Tibial artery (tissue), 4 donors: Measurements from ENCODE around the gene CHP2.

Experiments used
- DNase-seq, 2 donors: peaks; one replicate each; pipeline ENCODE4 v3.0.0-alpha.2; 2019
- H3K27ac ChIP-seq, 2 donors: fragments of 200-600 bp; sonication (generic) in 1 of 2; 1 replicate in 1 of 2; 2 replicates in 1 of 2; pipeline ENCODE4 v1.5.1; 2018 to 2019; ENCODE audit warnings: mild to moderate bottlenecking in 1 of 2
- H3K27me3 ChIP-seq, 2 donors: fragments of 200-600 bp; sonication (generic) in 1 of 2; one replicate each; pipeline versions ENCODE4 v1.5.1 to v1.6.0; 2016 to 2019
- H3K36me3 ChIP-seq, 3 donors: fragments of 200-600 bp; sonication (generic) in 2 of 3; one replicate each; pipeline ENCODE4 v1.5.1; 2016 to 2019; ENCODE audit warnings: mild to moderate bottlenecking in 2 of 3
- H3K4me1 ChIP-seq, 4 donors: fragments of 200-600 bp; sonication (generic) in 2 of 4; 1 replicate in 3 of 4; 2 replicates in 1 of 4; pipeline ENCODE4 v1.5.1; 2016 to 2019
- H3K4me3 ChIP-seq, 2 donors: fragments of 200-600 bp; sonication (generic) in 1 of 2; 1 replicate in 1 of 2; 2 replicates in 1 of 2; pipeline ENCODE4 v1.5.1; 2018 to 2019; ENCODE audit warnings: mild to moderate bottlenecking in 2 of 2
- H3K9me3 ChIP-seq, 3 donors: fragments of 200-600 bp; sonication (generic) in 1 of 3; one replicate each; pipeline ENCODE4 v1.5.1; 2016 to 2019
- intact Hi-C: fragments of 100-400 bp; cut with DNase I; formaldehyde crosslinking; loops from one replicate; pipeline ENCODE4 v1.15.0; 2023; ENCODE audit warnings: low total_unique reads
- TF ChIP-seq, protein P1 (sequence below), 2 experiments: fragments of 200-600 bp in 1 of 2; fragments of 450-650 bp in 1 of 2; IDR thresholded peaks; one replicate each; pipeline ENCODE4 v1.5.1; 2017 to 2019; ENCODE audit warnings: antibody characterized with exemption in 2 of 2, mild to moderate bottlenecking in 1 of 2, moderate library complexity in 1 of 2

Gene CHP2

DNA sequence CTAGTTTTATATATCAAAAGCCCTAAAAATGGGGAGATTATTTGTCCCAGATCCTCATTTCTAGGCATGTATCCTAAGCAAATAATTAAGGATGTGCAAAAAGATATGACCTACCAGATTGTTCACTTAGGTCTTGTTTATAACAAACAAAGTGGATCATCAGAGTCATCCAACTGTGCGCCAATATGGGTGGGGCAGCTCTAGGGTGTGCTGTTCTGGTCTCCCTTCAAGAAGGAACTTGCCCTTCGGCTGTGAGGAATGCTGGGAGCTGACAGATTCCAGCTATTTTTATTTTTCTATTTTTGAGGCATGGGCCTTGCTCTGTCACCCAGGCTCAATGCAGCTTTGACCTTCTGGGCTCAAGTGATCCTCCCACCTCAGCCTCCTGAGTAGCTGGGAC is 13.8 kb downstream of the CHP2 start:
- Histone ChIP-seq H3K4me1 (no peaks in the 10 kb centered on the region), H3K36me3 (no peaks in the 10 kb centered on the region), H3K4me3 (no peak overlapping the region), H3K9me3 (no peaks in the 10 kb centered on the region), H3K27me3 (no peaks in the 10 kb centered on the region), H3K27ac (no peak overlapping the region)
- TF ChIP-seq, protein P1, sequence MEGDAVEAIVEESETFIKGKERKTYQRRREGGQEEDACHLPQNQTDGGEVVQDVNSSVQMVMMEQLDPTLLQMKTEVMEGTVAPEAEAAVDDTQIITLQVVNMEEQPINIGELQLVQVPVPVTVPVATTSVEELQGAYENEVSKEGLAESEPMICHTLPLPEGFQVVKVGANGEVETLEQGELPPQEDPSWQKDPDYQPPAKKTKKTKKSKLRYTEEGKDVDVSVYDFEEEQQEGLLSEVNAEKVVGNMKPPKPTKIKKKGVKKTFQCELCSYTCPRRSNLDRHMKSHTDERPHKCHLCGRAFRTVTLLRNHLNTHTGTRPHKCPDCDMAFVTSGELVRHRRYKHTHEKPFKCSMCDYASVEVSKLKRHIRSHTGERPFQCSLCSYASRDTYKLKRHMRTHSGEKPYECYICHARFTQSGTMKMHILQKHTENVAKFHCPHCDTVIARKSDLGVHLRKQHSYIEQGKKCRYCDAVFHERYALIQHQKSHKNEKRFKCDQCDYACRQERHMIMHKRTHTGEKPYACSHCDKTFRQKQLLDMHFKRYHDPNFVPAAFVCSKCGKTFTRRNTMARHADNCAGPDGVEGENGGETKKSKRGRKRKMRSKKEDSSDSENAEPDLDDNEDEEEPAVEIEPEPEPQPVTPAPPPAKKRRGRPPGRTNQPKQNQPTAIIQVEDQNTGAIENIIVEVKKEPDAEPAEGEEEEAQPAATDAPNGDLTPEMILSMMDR (IDR thresholded peaks at IDR 0.05): no peak
- intact Hi-C loops: no loop called here
- DNase-seq: no peak

DNA sequence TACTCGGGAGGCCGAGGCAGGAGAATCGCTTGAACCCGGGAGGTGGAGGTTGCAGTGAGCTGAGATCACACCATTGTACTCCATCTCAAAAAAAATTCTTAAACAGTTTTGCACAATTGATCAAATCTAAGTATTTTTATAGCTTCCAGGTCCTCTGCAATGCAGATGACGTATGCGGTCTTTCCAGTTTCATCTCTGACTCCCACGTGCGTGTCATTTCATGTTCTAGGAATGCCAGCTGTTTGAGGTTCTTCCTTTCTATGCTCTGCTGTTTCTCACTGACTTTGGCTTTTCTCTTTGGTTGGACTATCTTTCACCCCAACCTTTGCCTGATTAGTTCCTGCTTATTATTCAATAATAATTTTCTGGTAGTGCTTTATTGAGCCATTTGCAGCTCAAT is 16.2 kb downstream of the CHP2 start:
- no peak overlapping the region for H3K27ac ChIP-seq
- no peaks in the 10 kb centered on the region for H3K9me3 ChIP-seq
- no peak for DNase-seq
- no peak overlapping the region for H3K4me3 ChIP-seq
- no peaks in the 10 kb centered on the region for H3K27me3 ChIP-seq
- H3K36me3 ChIP-seq: no peaks in the 10 kb centered on the region
- no peaks in the 10 kb centered on the region for H3K4me1 ChIP-seq
- TF ChIP-seq, protein P1 (IDR thresholded peaks at IDR 0.05): no peak
- intact Hi-C loops: no loop called here

DNA sequence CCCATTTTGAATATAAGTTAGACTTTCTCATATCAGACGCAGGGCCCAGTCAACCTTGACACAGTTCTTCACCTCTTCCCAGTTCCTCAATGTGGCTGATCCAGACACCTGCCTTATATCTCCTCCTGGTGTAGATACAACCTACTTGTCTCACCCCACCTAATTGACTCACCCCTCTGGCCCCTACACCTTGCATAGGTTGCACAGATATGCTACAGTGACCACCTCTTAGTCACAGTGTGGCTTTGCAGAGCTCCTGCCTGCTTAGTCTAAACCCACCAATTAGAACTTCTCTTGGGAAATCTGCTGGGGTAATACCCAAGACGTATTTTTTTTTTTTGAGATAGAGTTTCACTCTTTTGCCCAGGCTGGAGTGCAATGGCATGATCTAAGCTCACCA is 16.8 kb downstream of the CHP2 start:
- Histone ChIP-seq H3K4me1 (no peaks in the 10 kb centered on the region), H3K4me3 (no peak overlapping the region), H3K27me3 (no peaks in the 10 kb centered on the region), H3K36me3 (no peaks in the 10 kb centered on the region), H3K9me3 (no peaks in the 10 kb centered on the region), H3K27ac (no peak overlapping the region)
- TF ChIP-seq, protein P1 (IDR thresholded peaks at IDR 0.05): no peak
- DNase-seq: no peak
- intact Hi-C loops: no loop called here

DNA sequence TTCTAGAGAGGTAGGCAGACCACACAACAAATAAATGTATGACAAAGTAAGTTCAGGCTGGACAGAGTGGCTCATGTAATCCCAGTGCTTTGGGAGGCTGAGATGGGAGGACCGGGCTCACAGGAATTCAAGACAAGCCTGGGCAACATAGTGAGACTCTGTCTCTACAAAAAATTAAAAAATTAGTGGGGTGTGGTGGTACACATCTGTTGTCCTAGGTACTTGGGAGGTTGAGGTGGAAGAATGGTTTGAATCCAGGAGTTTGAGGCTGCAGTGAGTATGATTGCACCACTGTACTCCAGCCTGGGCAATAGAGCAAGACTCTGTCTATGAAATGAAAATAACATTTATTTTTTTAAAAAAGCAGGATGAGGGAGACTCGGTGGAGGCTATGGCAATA is 18.5 kb downstream of the CHP2 start:
- Histone ChIP-seq H3K4me1 (no peaks in the 10 kb centered on the region), H3K4me3 (no peak overlapping the region), H3K27ac (no peak overlapping the region), H3K36me3 (no peaks in the 10 kb centered on the region), H3K9me3 (no peaks in the 10 kb centered on the region), H3K27me3 (no peaks in the 10 kb centered on the region)
- TF ChIP-seq, protein P1 (IDR thresholded peaks at IDR 0.05): no peak
- intact Hi-C loops: no loop called here
- no peak for DNase-seq

DNA sequence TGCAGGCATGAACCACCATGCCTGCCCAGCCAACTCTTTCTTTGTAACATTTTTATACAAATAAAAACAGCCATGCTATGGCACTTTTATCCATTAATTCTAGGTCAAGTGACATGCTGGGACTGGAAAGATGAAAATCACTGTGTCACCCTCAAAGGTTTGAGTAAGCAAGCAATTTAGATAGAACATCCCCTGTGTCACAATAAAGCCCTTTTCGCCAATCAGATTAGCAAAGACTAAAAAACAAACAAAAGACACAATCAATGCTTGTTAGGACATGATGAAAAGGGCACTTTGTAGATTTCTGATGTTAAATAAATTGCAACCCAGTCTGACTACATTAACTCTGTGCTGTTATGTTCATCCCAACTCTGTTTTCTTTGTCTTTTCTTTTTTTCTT is 26.4 kb downstream of the CHP2 start:
- DNase-seq: no peak
- H3K27ac ChIP-seq: no peak overlapping the region
- TF ChIP-seq, protein P1 (IDR thresholded peaks at IDR 0.05): no peak

DNA sequence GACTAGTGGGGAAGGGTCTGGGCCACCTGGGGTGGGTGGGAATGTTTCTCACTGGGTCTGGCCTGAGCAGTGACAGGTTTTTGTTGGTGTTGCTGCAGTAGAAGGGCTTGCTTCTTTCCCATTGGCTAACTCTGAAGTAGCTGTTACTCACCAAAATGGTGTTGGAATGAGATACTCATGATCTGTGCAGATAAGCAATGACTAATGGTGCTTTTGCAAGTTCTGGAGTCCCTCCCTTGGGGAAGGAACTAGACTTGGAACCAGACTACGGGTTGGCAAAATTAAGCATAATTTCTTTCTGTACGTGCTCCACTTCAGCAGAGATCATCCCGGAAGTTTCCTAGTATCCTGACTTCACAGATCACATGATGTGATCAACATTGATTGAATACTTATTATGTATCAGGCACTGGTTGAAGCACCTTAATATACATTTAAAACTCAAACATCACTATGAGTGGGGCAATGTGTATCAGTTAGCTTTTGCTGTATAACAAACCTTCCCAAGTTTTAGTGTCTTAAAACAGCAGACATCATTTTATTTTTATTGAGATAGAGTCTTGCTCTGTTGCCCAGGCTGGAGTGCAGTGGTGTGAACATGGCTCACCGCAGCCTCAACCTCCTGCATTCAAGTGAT is 30.1 kb downstream of the CHP2 start:
- H3K27ac ChIP-seq: no peak overlapping the region
- DNase-seq: no peak
- no peaks in the 10 kb centered on the region for H3K36me3 ChIP-seq
- intact Hi-C loops: no loop called here
- H3K4me1 ChIP-seq: no peaks in the 10 kb centered on the region
- H3K4me3 ChIP-seq: no peak overlapping the region
- H3K9me3 ChIP-seq: no peaks in the 10 kb centered on the region
- TF ChIP-seq, protein P1 (IDR thresholded peaks at IDR 0.05): no peak
- peaks cover 0 to 10% of the 10 kb centered on the region in 2 donors for H3K27me3 ChIP-seq

More for the DNA sequence above, 26.4 kb downstream of the CHP2 start:
- intact Hi-C loops: no loop called here
- no peaks in the 10 kb centered on the region for H3K4me1 ChIP-seq
- no peak overlapping the region for H3K4me3 ChIP-seq
- H3K9me3 ChIP-seq: no peaks in the 10 kb centered on the region
- H3K36me3 ChIP-seq: no peaks in the 10 kb centered on the region
- H3K27me3 ChIP-seq: peaks cover 0 to 7% of the 10 kb centered on the region in 2 donors
